GM12873 (cell line): ENCODE data around the gene GAB2.

ENCODE experiments used
- TF ChIP-seq, protein P1 (sequence below): IDR thresholded peaks from 2 replicates; pipeline ENCODE4 v1.5.1; 2012; ENCODE audit warnings: low read depth, mild to moderate bottlenecking, moderate library complexity, low read length, control low read depth; ENCODE audit not compliant: insufficient read depth; ENCODE audit errors: missing control alignments

Gene GAB2

GRCh38 chr11:78188286-78189173 is 229.1 kb downstream of the GAB2 start, which contains the start of the genes KCTD21 and USP35:
Gene KCTD21 (minus strand): TSS chr11:78188626. CDS start chr11:78174554, 14,072 bp downstream.
Gene USP35 (plus strand): TSS chr11:78188919. CDS start chr11:78196246, 7,327 bp downstream.
- TF ChIP-seq, protein P1, sequence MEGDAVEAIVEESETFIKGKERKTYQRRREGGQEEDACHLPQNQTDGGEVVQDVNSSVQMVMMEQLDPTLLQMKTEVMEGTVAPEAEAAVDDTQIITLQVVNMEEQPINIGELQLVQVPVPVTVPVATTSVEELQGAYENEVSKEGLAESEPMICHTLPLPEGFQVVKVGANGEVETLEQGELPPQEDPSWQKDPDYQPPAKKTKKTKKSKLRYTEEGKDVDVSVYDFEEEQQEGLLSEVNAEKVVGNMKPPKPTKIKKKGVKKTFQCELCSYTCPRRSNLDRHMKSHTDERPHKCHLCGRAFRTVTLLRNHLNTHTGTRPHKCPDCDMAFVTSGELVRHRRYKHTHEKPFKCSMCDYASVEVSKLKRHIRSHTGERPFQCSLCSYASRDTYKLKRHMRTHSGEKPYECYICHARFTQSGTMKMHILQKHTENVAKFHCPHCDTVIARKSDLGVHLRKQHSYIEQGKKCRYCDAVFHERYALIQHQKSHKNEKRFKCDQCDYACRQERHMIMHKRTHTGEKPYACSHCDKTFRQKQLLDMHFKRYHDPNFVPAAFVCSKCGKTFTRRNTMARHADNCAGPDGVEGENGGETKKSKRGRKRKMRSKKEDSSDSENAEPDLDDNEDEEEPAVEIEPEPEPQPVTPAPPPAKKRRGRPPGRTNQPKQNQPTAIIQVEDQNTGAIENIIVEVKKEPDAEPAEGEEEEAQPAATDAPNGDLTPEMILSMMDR: no peak

DNA sequence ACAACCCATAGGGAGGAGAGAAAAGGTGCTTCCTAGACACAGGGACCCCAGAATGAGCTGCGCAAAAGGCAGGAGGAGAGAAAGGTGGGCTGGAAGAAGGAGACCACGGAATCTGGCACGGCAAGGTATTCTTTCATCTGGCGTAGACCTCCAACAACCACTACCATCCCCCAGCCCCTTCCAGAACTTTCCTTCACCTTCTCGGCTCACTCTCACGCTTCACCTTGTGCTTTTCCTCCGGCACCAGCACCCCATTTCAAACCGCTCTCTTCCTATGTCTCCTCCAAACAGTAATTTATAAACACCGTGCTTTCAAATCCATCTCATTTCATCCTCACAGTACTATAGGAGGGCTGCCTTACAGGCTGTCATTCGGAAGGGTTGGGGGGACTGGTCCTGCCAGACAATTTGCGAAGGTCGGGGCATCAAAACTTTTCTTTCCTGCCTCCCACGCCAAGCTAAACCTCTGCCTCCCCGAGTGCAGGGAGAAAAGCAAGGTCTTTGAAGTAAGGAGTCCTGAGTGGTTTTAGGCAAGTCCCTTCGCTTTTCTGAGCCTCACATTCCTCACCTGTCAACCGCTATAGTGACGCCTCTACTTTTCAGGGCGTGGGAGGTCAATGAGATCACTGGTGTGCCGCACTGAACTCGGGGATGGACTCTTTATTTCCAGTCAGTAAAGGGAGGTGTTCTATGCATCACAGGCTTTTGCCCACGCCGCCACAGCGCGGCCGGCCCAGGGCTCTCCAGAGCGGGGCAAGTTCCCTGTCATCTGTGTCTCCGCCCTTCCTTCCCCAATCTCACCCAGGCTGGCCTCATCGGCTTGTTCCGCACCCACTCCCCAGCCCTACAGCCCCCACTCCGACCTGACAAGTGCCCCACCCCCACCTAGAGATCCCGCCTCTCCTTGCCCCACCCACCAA is 230.0 kb downstream of the GAB2 start:
- TF ChIP-seq, protein P1: no peak

DNA sequence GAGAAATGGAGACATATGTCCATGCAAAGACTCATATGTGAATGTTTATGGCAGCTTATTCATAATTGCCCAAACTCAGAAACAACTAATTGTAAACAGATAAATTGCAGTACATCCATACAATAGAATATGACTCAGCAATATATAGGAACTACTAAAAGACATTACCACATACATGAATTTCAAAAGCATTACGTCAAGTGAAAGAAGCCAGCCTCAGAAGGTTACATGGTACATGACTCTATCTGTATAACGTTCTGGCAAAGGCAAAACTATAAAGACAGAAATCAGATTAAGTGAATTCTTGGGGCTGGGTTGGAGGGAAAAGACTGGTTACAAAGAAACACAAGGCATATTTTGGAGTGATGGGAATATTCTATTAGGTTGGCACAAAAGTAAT is 236.4 kb downstream of the GAB2 start:
- TF ChIP-seq, protein P1: no peak

- TF ChIP-seq, protein P1: no peak
Observed at GRCh38 chr11:78180751-78181150, 236.9 kb downstream of the GAB2 start.

GRCh38 chr11:78179459-78180071 is 238.1 kb downstream of the GAB2 start:
- TF ChIP-seq, protein P1: no peak

GRCh38 chr11:78177216-78177615 is 240.4 kb downstream of the GAB2 start:
- TF ChIP-seq, protein P1: no peak
